MCF 10A (cell line): ENCODE data around the gene MYOZ1. TPM values are rescaled to one million over a fixed set of nuclear protein-coding genes. Genes with fewer than 3 reads are reported as not detected.

Experiments used
- BruUV-seq: library from RNA; stranded (reverse); fragments of 400-500 nt; replicated peaks from 2 replicates; lab custom pipeline; 2021; lab: Mats Ljungman, UMichigan
- CTCF ChIA-PET: fragments of 300-600 bp; sonication (Branson Sonifier 250); formaldehyde crosslinking; extraction: SDS; loops from one replicate; lab custom pipeline; 2021; ENCODE audit warnings: antibody characterized with exemption, inconsistent platforms; lab: Yijun Ruan, JAX
- POLR2A ChIA-PET: fragments of 300-600, 350-650 bp; sonication (Branson Sonifier 250); formaldehyde crosslinking; extraction: SDS; loops from one replicate; lab custom pipeline; 2020; ENCODE audit warnings: antibody characterized with exemption, inconsistent platforms; lab: Yijun Ruan, JAX
- DNase-seq: peaks from one replicate; pipeline ENCODE4 v3.0.0-alpha.2; 2018; ENCODE audit not compliant: unreplicated experiment
- H3K27ac Mint-ChIP-seq: one replicate; pipeline ENCODE4 v1.8.0; 2022; ENCODE audit warnings: mild to moderate bottlenecking, low read depth, mixed read lengths; ENCODE audit not compliant: unreplicated experiment
- H3K27me3 Mint-ChIP-seq: one replicate; pipeline ENCODE4 v1.8.0; 2022; ENCODE audit warnings: mixed read lengths; ENCODE audit not compliant: insufficient read depth, unreplicated experiment
- H3K36me3 Mint-ChIP-seq: one replicate; pipeline ENCODE4 v1.8.0; 2022; ENCODE audit warnings: mild to moderate bottlenecking, moderate library complexity, mixed read lengths; ENCODE audit not compliant: insufficient read depth, unreplicated experiment
- H3K4me1 Mint-ChIP-seq: one replicate; pipeline ENCODE4 v1.8.0; 2022; ENCODE audit warnings: mixed read lengths; ENCODE audit not compliant: insufficient read depth, unreplicated experiment
- H3K4me3 Mint-ChIP-seq: one replicate; pipeline ENCODE4 v1.8.0; 2022; ENCODE audit warnings: mild to moderate bottlenecking, moderate library complexity, mixed read lengths; ENCODE audit not compliant: unreplicated experiment
- H3K9me3 Mint-ChIP-seq: one replicate; pipeline ENCODE4 v1.8.0; 2022; ENCODE audit warnings: mixed read lengths; ENCODE audit not compliant: unreplicated experiment
- CTCF ChIP-seq: fragments of 200-600 bp; IDR thresholded peaks from one replicate; pipeline ENCODE4 v1.8.0; 2022; ENCODE audit warnings: antibody characterized with exemption, mild to moderate bottlenecking; ENCODE audit not compliant: unreplicated experiment
- intact Hi-C: fragments of 100-400 bp; cut with micrococcal nuclease; formaldehyde crosslinking; loops from 2 replicates; pipeline ENCODE4 v1.14.1; 2022
- total RNA-seq: library from RNA; stranded (reverse); gene quantifications from 2 replicates; pipeline ENCODE4 v1.2.3, GENCODE V29; 2022

MYOZ1 gene
- total RNA-seq, 1 experiment from 2014 or later = not detected

GRCh38 chr10:73629165-73629564, 12.1 kb downstream of the MYOZ1 start:
- TF ChIP-seq CTCF = no peak
- POLR2A ChIA-PET = interaction anchor here (0.5 to 6.8 kb wide), 4 partner anchors 9 to 366 kb away, joined by 3 to 43 read pairs (median 3); no protein-coding TSS in a partner anchor
- Mint-ChIP-seq H3K4me1 (peaks cover 8% of the 10 kb centered on the region), H3K4me3 (no peak overlapping the region), H3K27me3 (no peaks in the 10 kb centered on the region), H3K27ac (no peak overlapping the region), H3K36me3 (peaks cover 7% of the 10 kb centered on the region), H3K9me3 (no peaks in the 10 kb centered on the region)
- no TSS peak for BruUV-seq
- intact Hi-C loops = no loop called here
- DNase-seq = no peak
- CTCF ChIA-PET = interaction anchor here (0.5 to 3.1 kb wide), 4 partner anchors 15 to 365 kb away, joined by 3 to 14 read pairs (median 6); no protein-coding TSS in a partner anchor

- Mint-ChIP-seq H3K27me3 (no peaks in the 10 kb centered on the region), H3K36me3 (peaks cover 7% of the 10 kb centered on the region), H3K9me3 (no peaks in the 10 kb centered on the region), H3K27ac (no peak overlapping the region), H3K4me1 (peaks cover 8% of the 10 kb centered on the region), H3K4me3 (no peak overlapping the region)
- DNase-seq = peak; percentile 33
- ChIA-PET CTCF (interaction anchor here (1.1 to 3.1 kb wide), 2 partner anchors 16 to 18 kb away, joined by 3 to 14 read pairs; no protein-coding TSS in a partner anchor), POLR2A (interaction anchor here (1.2 to 6.8 kb wide), 6 partner anchors 15 to 111 kb away, joined by 3 to 43 read pairs (median 4); partner anchors contain the start of gene USP54)
- TF ChIP-seq CTCF = no peak
- BruUV-seq = no TSS peak
- intact Hi-C loops = no loop called here
These were observed 12.9 kb downstream of the MYOZ1 start for GRCh38 chr10:73628405-73628804.

GRCh38 chr10:73627300-73627699, 14.0 kb downstream of the MYOZ1 start:
- CTCF ChIA-PET = interaction anchor here (0.6 to 3.1 kb wide), 8 partner anchors 17 to 386 kb away, joined by 3 to 14 read pairs (median 3); no protein-coding TSS in a partner anchor
- no peak overlapping the region for H3K27ac Mint-ChIP-seq

More at GRCh38 chr10:73627300-73627699, 14.0 kb downstream of the MYOZ1 start:
- DNase-seq = no peak
- BruUV-seq = no TSS peak
- Mint-ChIP-seq H3K4me3 (peak overlapping the region; percentile 28), H3K36me3 (peaks cover 7% of the 10 kb centered on the region), H3K4me1 (peaks cover 8% of the 10 kb centered on the region), H3K9me3 (no peaks in the 10 kb centered on the region), H3K27me3 (no peaks in the 10 kb centered on the region)
- POLR2A ChIA-PET = interaction anchor here (0.7 to 6.8 kb wide), 8 partner anchors 9 to 374 kb away, joined by 3 to 43 read pairs (median 4); partner anchors contain the start of gene USP54
- intact Hi-C loops = no loop called here
- no peak for TF ChIP-seq CTCF
